EL (cell line): ENCODE results near the gene MYOG.

Experiments
- DNase-seq: peaks from one replicate; pipeline ENCODE4 v3.0.0-alpha.2; 2016

Gene MYOG

GRCh38 chr1:203045821-203046594, 39.8 kb downstream of the MYOG start:
- DNase-seq: no peak

- no peak for DNase-seq
Observed at GRCh38 chr1:203045336-203045735, 40.5 kb downstream of the MYOG start.

- no peak for DNase-seq
Observed at GRCh38 chr1:203044546-203045250, 41.1 kb downstream of the MYOG start.

GRCh38 chr1:203043830-203044545, 41.8 kb downstream of the MYOG start:
- no peak for DNase-seq

- DNase-seq: no peak
Observed at GRCh38 chr1:203041351-203041932, 44.4 kb downstream of the MYOG start.

- no peak for DNase-seq
Observed at GRCh38 chr1:203040513-203041275, 45.1 kb downstream of the MYOG start.

GRCh38 chr1:203039609-203040512, 46.0 kb downstream of the MYOG start:
- DNase-seq: no peak

GRCh38 chr1:203038891-203039608, 46.8 kb downstream of the MYOG start:
- DNase-seq: peak; percentile 69

GRCh38 chr1:203038217-203038741, 47.5 kb downstream of the MYOG start:
- peak; percentile 91 for DNase-seq

- DNase-seq: no peak
Observed at GRCh38 chr1:203037509-203038190, 48.2 kb downstream of the MYOG start.

- no peak for DNase-seq
Observed at GRCh38 chr1:203036537-203036936, 49.3 kb downstream of the MYOG start.

GRCh38 chr1:203036135-203036534, 49.7 kb downstream of the MYOG start:
- no peak for DNase-seq

GRCh38 chr1:203035111-203036000, 50.5 kb downstream of the MYOG start:
- DNase-seq: no peak

GRCh38 chr1:203034422-203035110, 51.2 kb downstream of the MYOG start:
- DNase-seq: no peak

- DNase-seq: no peak
Observed at GRCh38 chr1:203033917-203034316, 51.9 kb downstream of the MYOG start.

- DNase-seq: no peak
Observed at GRCh38 chr1:203033287-203033686, 52.5 kb downstream of the MYOG start.
